Measurements from ENCODE around the gene INHBC. TPM values are rescaled to one million over a fixed set of nuclear protein-coding genes. Genes with fewer than 3 reads are reported as not detected.

The INHBC gene
- polyA plus RNA-seq, 2 donors = 0.01 TPM; not detected in 1

- H3K27ac ChIP-seq (ENCODE audit: low read depth in 2 of 2, low read length in 1 of 2) = no peak overlapping the region
- no peak overlapping the region for H3K4me3 ChIP-seq (ENCODE audit: low read depth in 1 of 2, low read length in 2 of 2)
- no peaks in the 10 kb centered on the region for H3K27me3 ChIP-seq (ENCODE audit: control insufficient read depth in 1 of 2, insufficient read depth in 2 of 2, low read length in 2 of 2)
- H3K9me3 ChIP-seq (ENCODE audit: control insufficient read depth in 2 of 2, insufficient read depth in 1 of 2, low read depth in 1 of 2, low read length in 1 of 2) = no peaks in the 10 kb centered on the region
- peaks cover 18 to 28% of the 10 kb centered on the region in 2 donors for H3K36me3 ChIP-seq (ENCODE audit: control insufficient read depth in 2 of 2, insufficient read depth in 2 of 2, low read length in 1 of 2)
- 95 to 97% methylated on average over 4 of the region's 4 CpGs for WGBS, 2 donors
- H3K4me1 ChIP-seq (ENCODE audit: control insufficient read depth in 2 of 2, insufficient read depth in 2 of 2, low read length in 1 of 2) = no peaks in the 10 kb centered on the region
These were observed 64.0 kb downstream of the INHBC start for GRCh38 chr12:57498571-57498970.

- 97% methylated on average over 11 of the region's 11 CpGs for WGBS, 2 donors
- no peak overlapping the region for H3K4me3 ChIP-seq (ENCODE audit: low read depth in 1 of 2, low read length in 2 of 2)
- H3K9me3 ChIP-seq (ENCODE audit: control insufficient read depth in 2 of 2, insufficient read depth in 1 of 2, low read depth in 1 of 2, low read length in 1 of 2) = no peaks in the 10 kb centered on the region
- no peaks in the 10 kb centered on the region for H3K27me3 ChIP-seq (ENCODE audit: control insufficient read depth in 1 of 2, insufficient read depth in 2 of 2, low read length in 2 of 2)
- H3K4me1 ChIP-seq (ENCODE audit: control insufficient read depth in 2 of 2, insufficient read depth in 2 of 2, low read length in 1 of 2) = no peaks in the 10 kb centered on the region
- H3K27ac ChIP-seq (ENCODE audit: low read depth in 2 of 2, low read length in 1 of 2) = no peak overlapping the region
- H3K36me3 ChIP-seq (ENCODE audit: control insufficient read depth in 2 of 2, insufficient read depth in 2 of 2, low read length in 1 of 2) = peaks cover 25 to 28% of the 10 kb centered on the region in 2 donors
These were observed 65.6 kb downstream of the INHBC start for GRCh38 chr12:57500213-57500612.

Other genes starting within 250 kb of the INHBC start
- 1 to 10 TPM in 1 of 2 donors, under 1 TPM in 1; 0.73 to 1.3 TPM for gene NXPH4, start 218.0 kb upstream of the INHBC start, polyA plus RNA-seq
- 10 to 100 TPM; 19.8 to 69.5 TPM for gene SHMT2, start 205.1 kb upstream of the INHBC start, polyA plus RNA-seq
- gene STAC3, start 183.6 kb upstream of the INHBC start, polyA plus RNA-seq = 1 to 10 TPM in 1 of 2 donors, under 1 TPM in 1; 0.96 to 1.4 TPM
- 10 to 100 TPM; 10.4 to 12.4 TPM for gene R3HDM2, start 3.7 kb upstream of the INHBC start, polyA plus RNA-seq
- gene INHBE, start 20.5 kb downstream of the INHBC start, polyA plus RNA-seq = under 1 TPM in 1 of 2 donors, not detected in 1; 0.01 TPM
- under 1 TPM; 0.16 to 0.28 TPM for gene GLI1, start 25.0 kb downstream of the INHBC start, polyA plus RNA-seq
- gene ARHGAP9, start 45.1 kb downstream of the INHBC start, polyA plus RNA-seq = 1 to 10 TPM; 4.3 to 9.2 TPM
- 100 to 1,000 TPM in 1 of 2 donors, 10 to 100 TPM in 1; 74.4 to 106 TPM for gene MARS1, start 53.3 kb downstream of the INHBC start, polyA plus RNA-seq
- 10 to 100 TPM; 19.8 to 30.7 TPM for gene DDIT3, start 85.7 kb downstream of the INHBC start, polyA plus RNA-seq
- gene MBD6, start 88.0 kb downstream of the INHBC start, polyA plus RNA-seq = 10 to 100 TPM; 14.7 to 35.0 TPM
- gene DCTN2, start 112.4 kb downstream of the INHBC start, polyA plus RNA-seq = 100 to 1,000 TPM in 1 of 2 donors, 10 to 100 TPM in 1; 77.4 to 159 TPM
- under 1 TPM; 0.12 to 0.24 TPM for gene KIF5A, start 115.3 kb downstream of the INHBC start, polyA plus RNA-seq
- 10 to 100 TPM in 1 of 2 donors, 1 to 10 TPM in 1; 9.4 to 20.3 TPM for gene PIP4K2C, start 156.4 kb downstream of the INHBC start, polyA plus RNA-seq
- gene DTX3, start 170.0 kb downstream of the INHBC start, polyA plus RNA-seq = 10 to 100 TPM; 11.6 to 16.7 TPM
- gene ARHGEF25, start 176.7 kb downstream of the INHBC start, polyA plus RNA-seq = 10 to 100 TPM; 18.4 to 20.8 TPM
- gene B4GALNT1, start 198.4 kb downstream of the INHBC start, polyA plus RNA-seq = under 1 TPM; 0.10 to 0.18 TPM